Stimulated activated CD4-positive, alpha-beta T cell treated with anti-CD3 and anti-CD28 coated beads, Interleukin-2, amount 100 ng/mL, for 24 hours (primary cell): ENCODE data around the gene CRCP.
A peak's percentile ranks its signal among the peaks of the same experiment; 100 is the strongest.
"Not testable (repeated sequence)": the region's sequence is repeated elsewhere in the genome, so short reads cannot be mapped to it uniquely, and the experiment has no call there.

Experiments used
- DNase-seq, 2 donors: peaks; one replicate each; pipeline ENCODE4 v3.0.0-alpha.2; 2020

CRCP gene

DNA sequence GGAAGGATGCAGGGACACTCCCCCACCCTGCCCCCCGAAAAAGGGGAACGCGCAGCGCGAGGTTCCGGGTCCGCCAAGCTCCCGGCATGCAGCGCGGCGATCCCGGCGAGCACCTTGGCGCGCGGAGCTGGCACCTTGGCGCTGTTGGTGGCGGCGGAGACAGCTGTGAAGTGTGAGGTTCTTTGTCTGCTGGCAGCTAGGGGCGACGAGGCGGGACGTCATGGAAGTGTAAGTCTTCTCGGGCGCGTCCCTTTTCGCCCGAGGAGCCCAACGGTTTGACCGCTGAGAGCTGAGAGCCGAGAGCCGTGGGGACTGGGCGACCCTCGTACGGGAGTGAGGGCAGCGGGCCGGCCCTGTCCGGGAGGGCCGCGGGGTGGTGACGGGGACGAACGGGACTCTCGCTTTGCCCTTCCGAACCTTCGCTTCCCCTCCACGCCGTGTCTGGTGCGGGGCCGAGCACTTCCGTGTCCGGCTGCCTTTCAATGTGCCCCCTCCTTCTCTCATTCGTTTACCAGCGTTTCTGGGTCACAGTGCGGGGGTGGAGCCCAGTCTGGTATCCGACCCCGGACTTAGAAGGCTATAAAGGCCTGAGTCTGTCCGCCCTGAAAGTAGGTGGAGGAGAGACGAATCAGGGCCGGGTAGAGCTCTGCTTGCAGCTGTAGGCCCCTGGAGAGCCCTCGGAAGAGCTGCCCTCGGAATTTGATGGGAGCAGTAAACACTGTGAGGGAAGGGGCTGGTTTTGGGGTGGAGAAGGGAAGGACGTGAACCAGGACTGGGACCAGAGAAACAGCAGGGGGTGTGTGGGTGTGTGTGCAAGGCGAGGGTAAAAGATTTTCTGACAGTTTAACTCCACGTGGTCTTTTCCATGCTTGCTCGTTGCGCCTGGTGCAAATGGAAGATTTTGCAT is at the start of gene CRCP:
Gene CRCP (plus strand): TSS at position 105 of the 907 bp plus-strand sequence. CDS start 116 bp downstream, at position 221.
- peak; percentile 85 to 88 for DNase-seq

DNA sequence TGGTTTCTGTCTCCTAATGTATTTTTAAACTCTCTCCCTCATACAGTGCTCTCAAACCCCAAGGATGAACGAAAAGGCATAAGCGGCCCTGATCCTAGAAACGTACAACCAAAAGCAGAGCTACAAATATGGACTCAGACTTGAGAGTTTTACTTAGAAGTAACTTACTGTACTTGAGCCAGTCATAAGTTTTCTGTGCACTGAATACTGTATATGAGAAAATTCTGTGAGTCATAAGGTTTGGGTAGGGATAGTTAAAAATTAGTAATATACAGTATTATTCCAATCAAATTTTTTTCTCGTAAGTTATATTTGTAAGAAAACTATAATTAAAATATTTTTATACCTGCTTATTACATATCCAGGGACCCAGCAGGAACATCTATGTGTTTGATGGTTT is 44.9 kb upstream of the CRCP start:
- DNase-seq, result no peak

DNA sequence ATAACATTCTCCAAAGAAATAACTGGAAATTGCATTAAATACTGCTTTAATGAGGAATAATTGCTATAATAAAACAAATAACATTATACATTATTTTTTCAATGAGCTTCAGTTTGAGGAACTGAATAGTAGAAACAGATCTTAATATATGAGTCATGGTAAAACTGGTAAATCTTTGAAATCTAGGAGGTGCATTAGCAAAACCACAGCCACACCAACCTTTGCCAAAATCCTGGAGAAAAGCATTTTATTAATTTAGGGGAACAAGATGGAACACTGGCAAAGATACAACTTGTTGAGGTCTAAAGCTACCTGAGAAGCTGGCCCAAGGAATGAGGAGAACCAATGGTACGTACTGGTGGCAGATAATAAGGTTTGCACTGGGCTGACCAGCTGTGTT is 44.4 kb upstream of the CRCP start:
- DNase-seq, result no peak

DNA sequence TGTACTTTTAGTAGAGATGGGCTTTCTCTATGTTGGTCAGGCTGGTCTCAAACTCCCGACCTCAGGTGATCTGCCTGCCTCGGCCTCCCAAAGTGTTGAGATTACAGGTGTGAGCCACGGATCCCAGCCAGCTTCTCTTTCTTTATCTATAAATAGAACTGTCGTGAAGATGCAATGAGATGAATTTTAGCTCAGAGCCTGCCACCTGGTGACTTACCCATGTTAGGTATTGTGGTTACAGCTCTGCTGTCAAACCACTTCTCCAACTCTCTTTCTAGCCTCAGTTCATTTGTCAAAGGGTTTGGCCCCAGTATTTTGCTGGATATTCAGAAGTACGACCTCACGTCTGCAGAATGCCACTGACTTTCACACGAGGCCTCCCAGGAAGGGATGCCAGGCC is 42.4 kb upstream of the CRCP start:
- DNase-seq, result not testable (repeated sequence)

DNA sequence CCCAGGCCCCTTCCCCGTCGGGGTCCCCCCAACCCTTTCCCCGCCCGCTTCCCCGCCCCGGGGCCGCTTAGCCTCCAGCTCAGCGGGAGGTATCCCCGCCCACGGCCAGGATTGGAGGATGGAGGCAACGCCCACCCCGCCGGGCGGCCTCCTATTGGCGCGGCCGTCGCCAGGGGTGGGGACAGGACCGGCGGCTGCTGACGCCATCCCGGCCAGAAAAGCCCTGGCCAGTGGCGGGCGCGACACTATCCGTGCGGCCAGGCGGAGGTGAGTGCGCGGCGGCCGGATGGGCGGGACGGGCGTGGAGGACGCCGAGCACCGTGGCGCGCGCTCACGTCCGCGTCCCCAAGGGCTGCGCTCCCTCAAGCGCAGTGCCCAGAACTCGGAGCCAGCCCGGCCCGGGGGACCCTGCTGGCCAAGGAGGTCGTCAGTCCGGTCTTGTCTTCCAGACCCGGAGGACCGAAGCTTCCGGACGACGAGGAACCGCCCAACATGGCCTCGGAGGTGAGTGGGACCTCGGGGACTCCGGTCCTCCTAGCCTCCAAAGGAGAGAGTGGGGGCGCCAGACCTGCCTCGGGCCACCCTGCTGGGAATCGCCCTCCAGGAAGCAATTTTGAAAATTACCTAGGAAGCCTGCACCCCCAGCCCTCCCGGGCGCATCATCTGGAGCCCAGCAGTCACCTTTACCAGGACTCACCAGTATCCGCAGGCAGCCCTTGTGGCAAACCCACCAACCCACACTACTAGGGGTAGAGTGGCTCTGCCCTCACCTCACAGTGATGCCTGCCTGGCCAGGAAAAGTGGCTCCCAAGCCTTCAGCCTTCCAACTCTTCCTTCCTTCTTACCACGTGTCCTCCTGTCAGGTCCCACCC is 38.8 kb upstream of the CRCP start, which contains the start of gene ASL:
Gene ASL (plus strand): TSS at position 230 of the 872 bp plus-strand sequence. CDS start 263 bp downstream, at position 493.
- DNase-seq, result peak; percentile 90 to 93

DNA sequence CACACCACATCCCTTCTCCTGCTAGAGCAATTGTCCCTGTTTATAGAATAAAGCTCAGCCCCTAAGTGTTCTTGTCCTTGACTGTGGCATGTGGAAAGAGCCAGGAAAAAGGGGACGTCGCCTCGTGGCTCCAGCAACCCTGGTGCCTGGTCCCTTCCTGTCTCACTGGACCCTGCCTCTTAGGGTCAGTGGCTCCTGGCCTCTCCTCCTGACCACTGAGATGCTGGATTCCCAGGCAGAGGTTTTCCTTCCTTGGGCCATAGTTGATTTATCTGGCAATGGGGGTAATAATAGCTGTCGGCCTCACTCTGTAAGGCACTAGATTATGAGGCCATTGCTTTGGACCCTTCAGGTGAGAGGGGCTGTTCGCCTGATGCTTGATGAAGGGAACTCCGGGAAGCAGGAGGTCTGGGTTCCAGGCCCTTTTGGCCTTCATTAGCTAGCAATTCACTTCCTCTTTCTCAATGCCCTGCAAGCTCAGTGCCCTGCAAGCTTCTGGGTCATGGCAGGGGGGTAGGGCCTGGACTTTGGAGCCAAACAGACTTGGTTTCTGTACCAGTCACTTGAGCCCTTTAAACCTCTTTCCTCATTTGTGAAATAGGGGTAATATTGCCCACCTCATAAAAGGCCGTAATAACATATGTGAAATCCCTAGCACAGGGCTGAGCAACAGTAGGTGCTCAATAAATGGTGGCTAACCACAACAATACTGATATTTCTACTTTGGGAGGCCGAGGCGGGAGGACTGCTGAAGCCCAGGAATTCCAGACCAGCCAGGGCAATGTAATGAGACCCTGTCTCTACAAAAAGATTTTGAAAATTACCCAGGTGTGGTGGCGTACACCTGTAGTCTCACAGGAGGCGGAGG is 38.0 kb upstream of the CRCP start:
- no peak for DNase-seq

DNA sequence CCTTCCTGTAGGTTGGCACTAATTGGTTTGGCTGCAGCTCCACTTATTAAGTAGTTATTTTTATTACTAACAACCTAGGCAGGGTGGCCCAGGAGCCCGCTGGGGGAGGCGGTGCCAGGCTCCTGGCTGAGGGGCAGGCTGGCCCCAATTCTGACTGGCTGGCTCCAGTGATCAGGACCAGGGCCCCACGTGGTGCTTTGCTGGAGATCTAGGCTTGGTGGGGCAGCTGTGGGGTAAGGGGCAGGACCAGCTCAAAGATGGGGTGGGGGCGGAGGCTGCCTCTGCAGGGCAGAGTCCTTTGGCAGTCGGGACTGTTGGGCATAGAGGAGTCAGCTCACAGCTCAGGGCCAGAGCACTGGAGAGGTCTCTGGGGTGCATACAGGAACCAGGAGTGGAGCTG is 36.6 kb upstream of the CRCP start:
- no peak for DNase-seq

DNA sequence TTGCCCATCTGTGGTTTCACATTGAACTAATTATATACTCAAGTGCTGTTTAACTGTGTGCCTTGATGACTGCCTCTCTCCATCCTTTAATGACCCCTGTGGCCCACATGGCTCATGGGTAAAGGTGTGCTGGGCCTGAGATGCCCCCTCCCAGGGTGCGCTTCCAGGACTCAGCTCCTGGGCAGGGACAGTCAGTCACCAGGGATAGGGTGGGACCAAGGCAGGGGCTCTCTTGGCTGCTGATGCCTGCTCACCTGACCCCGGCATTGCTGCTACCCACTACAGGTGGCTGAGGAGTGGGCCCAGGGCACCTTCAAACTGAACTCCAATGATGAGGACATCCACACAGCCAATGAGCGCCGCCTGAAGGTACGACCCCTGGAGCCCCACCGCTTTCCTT is 32.6 kb upstream of the CRCP start:
- no peak for DNase-seq

DNA sequence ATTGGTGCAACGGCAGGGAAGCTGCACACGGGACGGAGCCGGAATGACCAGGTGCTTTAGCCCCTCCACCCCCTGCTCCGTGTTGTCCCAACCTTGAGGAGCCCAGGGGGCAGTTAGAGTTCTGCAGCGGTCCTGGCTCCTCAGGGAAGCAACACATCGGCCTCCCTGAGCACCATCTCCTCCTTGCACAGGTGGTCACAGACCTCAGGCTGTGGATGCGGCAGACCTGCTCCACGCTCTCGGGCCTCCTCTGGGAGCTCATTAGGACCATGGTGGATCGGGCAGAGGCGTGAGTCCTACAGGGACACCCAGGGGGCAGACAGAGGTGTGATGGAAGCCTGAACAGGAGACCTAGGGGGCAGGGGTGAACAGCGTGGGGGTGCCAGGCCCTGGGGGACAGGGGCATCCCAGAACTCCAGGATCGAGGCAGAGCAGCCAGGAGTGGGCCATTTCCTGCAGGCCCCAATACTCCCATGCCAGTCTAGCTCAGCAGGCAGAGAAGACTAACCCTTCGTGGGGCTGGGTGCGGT is 31.7 kb upstream of the CRCP start:
- no peak for DNase-seq

DNA sequence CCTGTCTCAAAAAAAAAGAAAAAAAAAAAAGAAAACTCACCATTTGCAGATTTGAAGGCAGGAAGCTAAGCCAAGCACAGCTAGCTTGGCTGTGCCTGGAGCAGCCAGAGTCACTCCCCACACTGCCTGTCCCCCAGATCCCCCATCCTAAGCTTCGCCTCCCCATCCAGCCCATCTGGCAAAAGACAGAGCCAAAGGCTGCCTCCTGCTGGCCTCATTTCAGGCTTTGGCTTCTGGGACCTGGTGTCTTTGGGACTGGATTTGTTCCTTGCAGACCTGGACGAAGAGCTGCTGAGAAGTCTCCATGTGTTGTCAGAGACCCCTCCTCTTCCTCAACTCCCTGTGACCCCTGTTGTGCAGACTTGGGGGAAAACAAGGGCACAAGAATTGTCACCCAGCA is 31.0 kb upstream of the CRCP start:
- no peak for DNase-seq

DNA sequence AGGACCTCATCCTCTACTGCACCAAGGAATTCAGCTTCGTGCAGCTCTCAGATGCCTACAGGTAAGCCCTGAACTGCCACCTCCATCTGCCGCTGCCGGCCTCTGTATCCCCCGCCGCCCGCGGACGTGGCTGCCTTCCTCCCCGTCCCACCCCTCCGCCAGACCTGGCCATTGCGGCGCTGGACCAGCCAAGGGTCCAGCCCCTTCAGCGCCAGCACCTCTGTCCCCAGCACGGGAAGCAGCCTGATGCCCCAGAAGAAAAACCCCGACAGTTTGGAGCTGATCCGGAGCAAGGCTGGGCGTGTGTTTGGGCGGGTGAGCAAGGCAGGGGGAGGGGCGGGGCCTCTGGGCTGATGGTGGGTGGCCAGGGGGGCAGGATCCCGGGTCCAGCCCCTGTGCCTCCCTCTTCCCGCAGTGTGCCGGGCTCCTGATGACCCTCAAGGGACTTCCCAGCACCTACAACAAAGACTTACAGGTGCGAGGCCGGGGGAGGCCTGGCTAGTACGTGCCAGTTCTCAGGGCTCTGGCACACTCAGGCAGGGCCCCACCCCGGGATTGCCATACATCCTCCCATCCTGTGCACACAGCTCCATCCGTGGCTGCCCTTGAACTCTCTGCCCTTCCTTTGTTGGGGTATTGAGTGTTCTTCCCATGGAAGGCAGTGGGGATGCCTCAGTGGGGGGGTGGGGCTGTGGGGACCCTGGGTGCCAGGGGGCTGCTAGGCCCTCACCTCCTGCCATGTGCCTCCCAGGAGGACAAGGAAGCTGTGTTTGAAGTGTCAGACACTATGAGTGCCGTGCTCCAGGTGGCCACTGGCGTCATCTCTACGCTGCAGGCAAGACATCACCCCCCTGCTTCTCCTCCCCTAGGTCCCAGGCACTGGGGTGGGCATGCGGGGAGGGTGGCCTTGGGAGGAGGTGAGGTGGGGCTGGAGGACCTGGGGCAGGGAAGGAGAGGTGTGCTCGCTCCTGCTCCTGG is 25.5 kb upstream of the CRCP start:
- DNase-seq, result no peak

DNA sequence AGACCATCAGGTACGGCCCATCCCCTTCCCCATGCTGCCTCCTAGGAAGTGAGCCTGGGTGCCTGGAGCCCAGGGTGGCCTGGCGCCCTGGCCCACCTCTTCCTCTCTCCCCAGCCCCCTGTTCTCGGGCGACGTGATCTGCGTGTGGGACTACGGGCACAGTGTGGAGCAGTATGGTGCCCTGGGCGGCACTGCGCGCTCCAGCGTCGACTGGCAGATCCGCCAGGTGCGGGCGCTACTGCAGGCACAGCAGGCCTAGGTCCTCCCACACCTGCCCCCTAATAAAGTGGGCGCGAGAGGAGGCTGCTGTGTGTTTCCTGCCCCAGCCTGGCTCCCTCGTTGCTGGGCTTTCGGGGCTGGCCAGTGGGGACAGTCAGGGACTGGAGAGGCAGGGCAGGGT is 22.0 kb upstream of the CRCP start:
- no peak for DNase-seq

DNA sequence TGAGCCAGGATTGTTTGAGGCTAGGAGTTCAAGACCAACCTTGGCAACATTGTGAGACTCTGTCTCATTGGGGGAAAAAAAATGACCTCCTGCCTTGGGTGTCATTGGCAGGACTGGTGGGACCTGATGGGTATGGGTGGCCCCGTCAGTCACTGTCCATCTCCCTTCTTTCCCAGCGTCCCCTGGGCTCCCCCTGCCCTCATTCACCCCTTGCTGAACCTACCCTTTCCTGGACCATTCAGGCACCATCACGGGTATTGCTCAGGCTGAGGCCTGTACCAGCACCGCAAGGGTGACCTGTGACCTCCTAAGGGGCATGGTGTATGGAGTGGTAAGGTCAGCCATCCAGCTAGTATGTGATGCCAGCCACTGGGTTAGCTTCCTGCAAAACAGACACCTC is 19.6 kb upstream of the CRCP start:
- DNase-seq, result no peak

DNA sequence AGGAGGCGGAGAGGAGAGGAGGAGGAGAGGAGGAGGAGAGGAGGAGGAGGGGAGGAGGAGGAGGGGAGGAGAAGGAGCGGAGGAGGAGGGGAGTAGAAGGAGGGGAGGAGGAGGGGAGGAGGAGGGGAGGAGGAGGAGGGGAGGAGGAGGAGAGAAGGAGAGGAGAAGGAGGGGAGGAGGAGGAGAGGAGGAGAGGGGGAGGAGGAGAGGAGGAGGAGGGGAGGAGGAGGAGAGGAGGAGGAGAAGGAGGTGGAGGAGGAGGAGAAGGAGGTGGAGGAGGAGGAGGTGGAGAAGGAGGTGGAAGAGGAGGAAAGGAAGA is 15.5 kb upstream of the CRCP start:
- no peak for DNase-seq

DNA sequence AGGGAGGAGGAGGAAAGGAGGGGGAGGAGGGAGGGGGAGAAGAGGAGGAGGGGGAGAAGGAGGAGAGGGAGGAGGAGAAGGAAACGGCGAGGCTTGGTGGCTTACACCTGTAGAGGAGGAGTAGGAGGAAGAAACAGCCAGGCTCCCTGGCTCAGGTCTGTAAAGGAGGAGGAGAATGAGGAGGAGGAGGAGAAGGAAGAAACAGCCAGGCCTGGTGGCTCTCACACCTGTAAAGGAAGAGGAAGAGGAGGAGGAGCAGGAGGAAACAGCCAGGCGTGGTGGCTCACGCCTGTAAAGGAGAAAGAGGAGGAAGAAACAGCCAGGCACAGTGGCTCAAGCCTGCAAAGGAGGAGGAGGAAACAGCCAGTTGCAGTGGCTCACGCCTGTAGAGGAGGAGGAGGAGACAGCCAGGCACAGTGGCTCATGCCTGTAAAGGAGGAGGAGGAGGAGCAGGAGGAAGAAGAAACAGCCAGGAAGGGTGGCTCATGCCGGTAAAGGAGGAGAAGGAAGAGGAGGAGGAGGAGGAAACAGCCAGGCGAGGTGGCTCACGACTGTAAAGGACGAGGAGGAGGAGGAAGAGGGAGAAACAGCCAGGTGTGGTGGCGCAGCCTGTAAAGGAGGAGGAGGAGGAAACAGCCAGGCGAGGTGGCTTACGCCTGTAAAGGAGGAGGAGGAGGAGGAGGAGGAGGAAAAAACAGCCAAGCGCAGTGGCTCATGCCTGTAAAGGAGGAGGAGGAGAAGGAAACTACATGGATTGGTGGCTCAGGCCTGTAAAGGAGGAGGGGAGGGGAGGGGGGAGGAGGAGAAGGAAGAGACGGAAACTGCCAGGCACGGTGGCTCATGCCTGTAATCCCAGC is 14.9 kb upstream of the CRCP start:
- peak; percentile 27 to 29 for DNase-seq

DNA sequence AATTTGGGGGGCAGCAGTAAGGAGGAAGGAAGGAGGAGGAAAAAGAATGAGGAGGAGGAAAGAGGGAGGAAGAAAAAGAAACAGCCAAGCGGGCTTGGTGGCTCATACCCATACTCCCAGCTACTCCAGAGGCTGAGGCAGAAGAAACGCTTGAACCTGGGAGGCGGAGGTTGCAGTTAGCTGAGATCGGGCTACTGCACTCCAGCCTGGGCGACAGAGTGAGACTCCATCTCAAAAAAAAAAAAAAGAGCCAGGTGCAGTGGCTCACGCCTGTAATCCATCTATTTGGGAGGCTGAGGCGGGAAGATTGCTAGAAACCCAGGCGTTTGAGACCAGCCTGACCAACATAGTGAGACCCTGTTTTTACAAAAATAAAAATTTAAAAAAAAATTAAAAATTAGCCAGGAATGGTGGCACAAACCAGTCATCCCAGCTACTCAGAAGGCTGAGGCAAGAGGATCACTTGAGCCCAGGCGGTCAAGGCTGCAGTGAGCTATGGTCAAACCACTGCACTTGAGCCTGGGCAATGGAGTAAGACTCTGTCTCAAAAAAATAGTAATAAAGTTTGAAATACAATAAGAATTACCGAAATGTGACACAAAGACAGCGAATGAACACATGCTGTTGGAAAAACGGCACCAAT is 14.1 kb upstream of the CRCP start:
- no peak for DNase-seq

DNA sequence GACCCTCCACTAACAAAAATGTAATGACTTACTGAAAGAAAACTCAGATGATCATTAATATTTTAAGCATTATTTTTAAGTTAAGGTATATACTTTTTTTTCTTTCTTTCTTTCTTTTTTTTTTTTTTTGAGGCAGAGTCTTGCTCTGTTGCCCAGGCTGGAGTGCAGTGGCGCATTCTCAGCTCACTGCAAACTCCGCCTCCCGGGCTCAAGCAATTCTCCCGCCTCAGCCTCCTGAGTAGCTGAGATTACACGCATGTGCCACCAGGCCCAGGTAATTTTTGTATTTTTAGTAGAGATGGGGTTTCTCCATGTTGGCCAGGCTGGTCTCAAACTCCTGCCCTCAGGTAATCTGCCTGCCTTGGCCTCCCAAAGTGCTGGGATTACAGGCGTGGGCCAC is 12.5 kb upstream of the CRCP start:
- not testable (repeated sequence) for DNase-seq

DNA sequence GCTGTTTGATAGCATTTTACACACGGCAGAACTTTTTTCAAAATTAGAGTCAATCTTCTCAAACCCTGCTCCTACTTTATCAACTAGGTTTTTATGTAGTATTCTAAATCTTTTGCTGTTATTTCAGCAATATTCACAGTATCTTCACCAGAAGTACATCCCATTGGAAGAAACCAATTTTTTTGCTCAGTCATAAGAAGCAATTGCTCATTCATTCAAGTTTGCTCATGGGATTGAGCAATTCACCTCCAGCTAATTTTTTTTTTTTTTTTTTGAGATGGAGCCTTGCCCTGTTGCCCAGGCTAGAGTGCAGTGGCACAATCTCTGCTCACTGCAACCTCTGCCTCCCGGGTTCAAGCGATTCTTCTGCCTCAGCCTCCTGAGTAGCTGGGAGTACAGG is 10.7 kb upstream of the CRCP start:
- not testable (repeated sequence) for DNase-seq

DNA sequence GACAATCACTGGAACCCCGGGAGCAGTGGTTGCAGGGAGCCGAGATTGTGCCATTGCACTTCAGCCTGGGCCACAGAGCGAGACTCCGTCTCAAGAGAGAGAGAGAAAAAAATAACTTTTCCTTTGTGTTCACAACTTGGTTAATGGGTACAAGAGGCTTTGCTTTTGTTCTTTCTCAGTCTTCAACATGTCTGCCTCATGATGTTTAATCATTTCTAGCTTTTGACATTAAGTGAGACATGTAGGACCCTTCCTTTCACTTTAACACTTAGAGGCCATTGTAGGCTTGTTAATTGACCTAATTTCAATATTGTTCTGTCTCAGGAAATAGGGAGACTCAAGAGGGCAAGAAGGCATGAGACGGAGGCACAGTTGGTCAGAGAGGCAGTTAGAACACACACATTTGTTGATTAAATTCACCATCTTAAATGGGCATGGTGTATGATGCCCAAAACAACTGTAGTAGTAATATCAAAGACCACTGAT is 9.3 kb upstream of the CRCP start:
- DNase-seq, result no peak

DNA sequence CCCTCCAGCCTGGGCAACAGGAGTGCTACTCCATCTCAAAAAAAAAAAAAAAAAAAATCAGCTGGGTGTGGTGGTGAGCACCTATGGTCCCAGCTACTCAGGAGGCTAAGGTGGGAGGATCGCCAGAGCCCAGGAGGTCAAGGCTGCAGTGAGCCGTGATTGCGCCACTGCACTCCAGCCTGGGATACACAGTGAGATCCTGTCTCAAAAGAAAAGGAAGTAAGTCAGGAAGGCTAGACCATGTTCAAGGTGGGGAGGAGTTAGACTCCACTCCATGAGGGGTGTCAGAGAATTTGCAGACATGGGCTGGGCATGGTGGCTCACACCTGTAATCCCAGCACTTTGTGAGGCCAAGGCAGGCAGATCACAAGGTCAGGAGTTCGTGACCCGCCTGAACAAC is 6.2 kb upstream of the CRCP start:
- DNase-seq, result not testable (repeated sequence)
